GM12878 (cell line): Measurements from ENCODE around the gene ERC1. TPM values are rescaled to one million over a fixed set of nuclear protein-coding genes. Genes with fewer than 3 reads are reported as not detected.

Experiments used
- ATF2 ChIP-seq: IDR thresholded peaks from 2 replicates; pipeline ENCODE4 v1.6.1; 2012; ENCODE audit warnings: low read length, inconsistent platforms
- BCL11A ChIP-seq: IDR thresholded peaks from 2 replicates; pipeline ENCODE4 v1.6.1; 2011; ENCODE audit warnings: low read depth, low read length
- BCL3 ChIP-seq: IDR thresholded peaks from 2 replicates; pipeline ENCODE4 v1.6.1; 2011; ENCODE audit warnings: borderline replicate concordance, low read depth, mild to moderate bottlenecking, moderate library complexity, low read length; ENCODE audit not compliant: insufficient read depth, poor library complexity, severe bottlenecking
- BHLHE40 ChIP-seq, 2 experiments: fragments of 450-650 bp in 1 of 2; IDR thresholded peaks; 2 replicates each; pipeline ENCODE4 v1.6.1; 2011 to 2017; ENCODE audit warnings: low read depth in 2 of 2, borderline replicate concordance in 1 of 2, improper control_type of control experiment in 1 of 2, low read length in 1 of 2, mild to moderate bottlenecking in 1 of 2
- CBX3 ChIP-seq: fragments of 200-600 bp; sonication (generic); IDR thresholded peaks from 2 replicates; pipeline ENCODE4 v1.6.1; 2016; ENCODE audit warnings: low read depth, borderline replicate concordance
- CEBPB ChIP-seq, 2 experiments: fragments of 150-350 bp in 1 of 2; IDR thresholded peaks; 2 replicates each; pipeline ENCODE4 v1.6.1; 2012 to 2014; ENCODE audit warnings: low read depth in 2 of 2, low read length in 2 of 2, borderline replicate concordance in 1 of 2, inconsistent platforms in 1 of 2
- CREM ChIP-seq: IDR thresholded peaks from 2 replicates; pipeline ENCODE4 v1.6.1; 2014; ENCODE audit warnings: antibody characterized with exemption, low read depth
- E2F4 ChIP-seq: IDR thresholded peaks from 2 replicates; pipeline ENCODE4 v1.6.1; 2012; ENCODE audit warnings: low read depth, low read length, improper control_type of control experiment
- GATAD2B ChIP-seq: fragments of 450-650 bp; conservative IDR thresholded peaks from 2 replicates; pipeline ENCODE4 v1.6.1; 2017; ENCODE audit warnings: low read depth, mild to moderate bottlenecking, moderate library complexity
- HSF1 ChIP-seq: fragments of 150-350 bp; IDR thresholded peaks from 2 replicates; pipeline ENCODE4 v1.6.1; 2014; ENCODE audit warnings: mild to moderate bottlenecking, low read depth, low read length
- IKZF2 ChIP-seq, 2 experiments: fragments of 450-650 bp; IDR thresholded peaks; 2 replicates each; pipeline ENCODE4 v1.6.1; 2017; ENCODE audit warnings: mild to moderate bottlenecking in 2 of 2, moderate library complexity in 2 of 2
- JUNB ChIP-seq: IDR thresholded peaks from 2 replicates; pipeline ENCODE4 v1.6.1; 2016; ENCODE audit warnings: antibody characterized with exemption, mild to moderate bottlenecking
- MLLT1 ChIP-seq: fragments of 450-650 bp; IDR thresholded peaks from 2 replicates; pipeline ENCODE4 v1.6.1; 2016; ENCODE audit warnings: mild to moderate bottlenecking
- NBN ChIP-seq: fragments of 450-650 bp; IDR thresholded peaks from 2 replicates; pipeline ENCODE4 v1.6.1; 2016
- PBX3 ChIP-seq: IDR thresholded peaks from 2 replicates; pipeline ENCODE4 v1.6.1; 2011; ENCODE audit warnings: mild to moderate bottlenecking, low read depth, low read length, moderate library complexity; ENCODE audit not compliant: insufficient replicate concordance
- PKNOX1 ChIP-seq: fragments of 450-650 bp; IDR thresholded peaks from 2 replicates; pipeline ENCODE4 v1.6.1; 2016; ENCODE audit warnings: mild to moderate bottlenecking
- RAD21 ChIP-seq: IDR thresholded peaks from 2 replicates; pipeline ENCODE4 v1.6.1; 2011; ENCODE audit warnings: mild to moderate bottlenecking, low read depth, low read length, moderate library complexity; ENCODE audit not compliant: insufficient read depth
- SMARCA5 ChIP-seq: fragments of 450-650 bp; IDR thresholded peaks from 2 replicates; pipeline ENCODE4 v1.6.1; 2017; ENCODE audit warnings: mild to moderate bottlenecking
- YBX1 ChIP-seq: fragments of 450-650 bp; IDR thresholded peaks from 2 replicates; pipeline ENCODE4 v1.6.1; 2016; ENCODE audit warnings: antibody characterized with exemption
- polyA plus RNA-seq, 11 experiments: library from polyadenylated mRNA; depleted of rRNA in 4 of 11; unstranded in 6 of 11; stranded (reverse) in 5 of 11; fragments of >200 nt; fragmentation: Nextera tagmentation in 4 of 11; fragmentation: Illumina TruSeq in 1 of 11; extraction: Ambion mirVana in 4 of 11; extraction: Trizol in 1 of 11; gene quantifications; 1 replicate in 1 of 11; 2 replicates in 10 of 11; pipeline versions ENCODE4 v1.2.1 to v1.2.3, GENCODE V29; 2011 to 2016; ENCODE audit warnings: inconsistent platforms in 2 of 11, missing spikeins in 2 of 11, low read depth in 1 of 11
- total RNA-seq, 4 experiments: library from RNA; depleted of rRNA in 3 of 4; stranded (reverse); fragments of >200 nt in 3 of 4; fragmentation: Illumina TruSeq in 1 of 4; extraction: Trizol in 1 of 4; gene quantifications; 2 replicates each; pipeline versions ENCODE4 v1.2.1 to v1.2.3, GENCODE V29; 2013 to 2021

The ERC1 gene
- total and polyA plus RNA-seq, 10 of the 15 experiments (the other 5 are each of a cell fraction or from before 2014, with no cell fraction given), result 0.75 to 8.0 (median 5.0) TPM

GRCh38 chr12:981176-981828, 9.7 kb upstream of the ERC1 start (continued):
- TF ChIP-seq HSF1 (no peak), SMARCA5 (no peak), BHLHE40 (IDR thresholded peaks at IDR 0.05; ENCODE audit: borderline replicate concordance in 1 of 2, low read depth in 2 of 2, low read length in 1 of 2) (peak in 1 of 2 experiments; percentile 31; a peak in 1 of 4 replicates), E2F4 (no peak), MLLT1 (peak; percentile 81), BCL3 (peak; percentile 58), CREM (peak; percentile 68; the same call in 1 of the 2 replicates), ATF2 (0 out of 2 replicates have a peak, but pooled peaks have one; percentile 20), JUNB (peak; percentile 91), NBN (peak; percentile 75; the same call in 1 of the 2 replicates), BCL11A (peak; percentile 80; the same call in 1 of the 2 replicates), GATAD2B (peak; percentile 53; the same call in 1 of the 2 replicates), CEBPB (IDR thresholded peaks at IDR 0.05; ENCODE audit: borderline replicate concordance in 1 of 2, low read depth in 2 of 2, low read length in 2 of 2) (0 out of 4 replicates have a peak, but pooled peaks of 1 of the 2 experiments have one; percentile 23), YBX1 (no peak), IKZF2 (IDR thresholded peaks at IDR 0.05) (peak; percentile 89 to 90), PKNOX1 (no peak), RAD21 (no peak), CBX3 (no peak), PBX3 (no peak)
